KBM-7 (cell line): ENCODE measurements around the gene TMPRSS3.

Experiments used
- DNase-seq: peaks from one replicate; pipeline ENCODE4 v3.0.0-alpha.2; 2015
- in situ Hi-C: fragments of 300-500 bp; cut with MboI; formaldehyde crosslinking; loops from 2 replicates; pipeline ENCODE4 v1.14.3; 2020; ENCODE audit warnings: low sequenced_read_pairs, low pct_unique_long_range_greater_than_20kb, mixed read lengths

TMPRSS3 gene

DNA sequence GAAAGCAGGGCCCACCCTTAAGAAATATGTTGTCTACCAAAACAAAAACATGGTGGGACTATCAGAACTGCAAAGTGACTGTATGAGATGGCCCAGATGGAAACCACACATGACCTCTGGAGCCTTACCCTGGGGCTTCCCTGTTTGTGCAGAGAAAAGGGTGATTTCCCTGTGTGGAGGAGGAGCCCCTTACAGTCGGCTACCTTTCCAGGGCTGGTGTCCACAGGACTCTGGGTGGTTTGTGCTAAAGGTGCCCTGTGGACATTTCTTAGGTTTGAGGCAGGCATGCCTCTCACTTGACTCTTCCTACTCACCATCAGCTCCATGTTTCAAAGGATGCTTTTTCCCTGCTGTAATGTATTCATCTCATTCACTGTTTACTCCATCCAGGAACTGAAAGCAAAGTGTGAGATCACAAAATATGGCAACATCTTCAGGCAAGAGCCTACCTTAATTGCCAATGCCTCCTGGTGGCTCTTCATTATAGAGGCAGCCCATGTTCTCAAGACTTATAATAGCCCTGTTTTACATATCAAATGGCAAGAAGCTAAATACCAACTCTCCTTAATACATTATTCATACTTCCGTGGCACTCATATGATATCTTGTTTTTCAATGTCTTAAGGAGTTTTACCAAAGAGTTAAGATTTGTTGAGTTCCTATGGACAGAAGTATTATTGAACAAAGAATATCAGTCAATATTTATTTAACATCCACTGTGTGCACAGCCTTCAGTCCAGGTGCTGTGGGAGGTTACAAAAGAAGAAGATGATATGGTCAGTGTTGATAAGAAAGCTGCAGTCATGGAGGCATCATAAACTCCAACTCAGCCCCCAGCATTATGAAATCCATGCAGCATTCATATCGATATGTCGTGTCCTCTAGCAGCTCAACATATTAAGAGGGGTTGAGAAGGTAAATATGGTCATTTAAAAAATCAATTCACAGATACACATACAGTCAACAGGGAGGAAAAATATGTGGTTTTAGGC lies 65.2 kb downstream of the TMPRSS3 start:
- no peak for DNase-seq
- in situ Hi-C loops, result no loop called here

DNA sequence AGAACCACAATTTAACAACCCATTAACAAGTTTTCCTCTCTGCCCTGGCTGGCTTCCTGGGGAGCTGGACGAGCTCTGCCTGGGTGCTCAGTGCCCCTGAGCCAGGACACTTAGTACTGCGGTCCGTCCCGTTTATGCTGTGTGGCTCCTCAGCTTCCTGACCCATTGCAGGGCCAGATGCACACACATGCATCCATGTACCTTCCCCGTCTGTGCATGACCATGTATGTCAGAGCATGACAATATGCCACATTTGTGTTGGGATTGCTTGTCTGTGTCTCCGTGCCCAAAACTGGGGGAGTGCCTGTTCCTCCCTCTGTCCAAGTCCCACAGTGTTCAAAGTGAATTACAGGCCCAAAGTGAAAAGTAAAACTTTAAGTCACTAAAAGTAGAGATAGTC lies 71.0 kb downstream of the TMPRSS3 start:
- in situ Hi-C loops, result no loop called here
- DNase-seq, result no peak
